HepG2 (cell line): ENCODE data around the gene CBX7. TPM values are rescaled to one million over a fixed set of nuclear protein-coding genes. Genes with fewer than 3 reads are reported as not detected.

ENCODE experiments used
- CC2D1A ChIP-seq: sonication (generic); formaldehyde crosslinking; IDR thresholded peaks from 2 replicates; pipeline ENCODE4 v1.8.1; 2023; ENCODE audit warnings: mild to moderate bottlenecking, missing genetic modification reagents
- DDIT3 ChIP-seq: sonication (generic); formaldehyde crosslinking; IDR thresholded peaks from 2 replicates; pipeline ENCODE4 v1.4.0; 2020; ENCODE audit warnings: mild to moderate bottlenecking, missing genetic modification reagents
- EEA1 ChIP-seq: sonication (generic); formaldehyde crosslinking; IDR thresholded peaks from 2 replicates; pipeline ENCODE4 v1.5.1; 2020; ENCODE audit warnings: mild to moderate bottlenecking, missing genetic modification reagents, borderline replicate concordance
- GATA4 ChIP-seq: sonication (generic); IDR thresholded peaks from 2 replicates; pipeline ENCODE4 v1.6.1; 2016; ENCODE audit warnings: antibody characterized with exemption, low read depth, borderline replicate concordance
- JARID2 ChIP-seq: sonication (generic); formaldehyde crosslinking; IDR thresholded peaks from 2 replicates; pipeline ENCODE4 v1.8.1; 2023; ENCODE audit warnings: missing genetic modification reagents, inconsistent platforms; ENCODE audit not compliant: insufficient replicate concordance
- LRRFIP1 ChIP-seq: sonication (generic); formaldehyde crosslinking; conservative IDR thresholded peaks from 2 replicates; pipeline ENCODE4 v1.4.0; 2020; ENCODE audit warnings: missing genetic modification reagents
- PHF21A ChIP-seq: sonication (generic); formaldehyde crosslinking; IDR thresholded peaks from 2 replicates; pipeline ENCODE4 v1.5.0; 2020; ENCODE audit warnings: mild to moderate bottlenecking, missing genetic modification reagents
- SP140L ChIP-seq: sonication (generic); formaldehyde crosslinking; IDR thresholded peaks from 2 replicates; pipeline ENCODE4 v1.4.0; 2020; ENCODE audit warnings: missing genetic modification reagents, borderline replicate concordance
- ZMAT3 ChIP-seq: sonication (generic); formaldehyde crosslinking; conservative IDR thresholded peaks from 2 replicates; pipeline ENCODE4 v1.7.0; 2021; ENCODE audit warnings: missing genetic modification reagents
- ZNF30 ChIP-seq: sonication (generic); formaldehyde crosslinking; IDR thresholded peaks from 2 replicates; pipeline ENCODE4 v1.5.0; 2020; ENCODE audit warnings: mild to moderate bottlenecking, missing genetic modification reagents
- ZNF703 ChIP-seq: sonication (generic); formaldehyde crosslinking; IDR thresholded peaks from 2 replicates; pipeline ENCODE4 v1.5.1; 2020; ENCODE audit warnings: missing genetic modification reagents, mild to moderate bottlenecking, moderate library complexity, borderline replicate concordance
- ZNF709 ChIP-seq: sonication (generic); formaldehyde crosslinking; IDR thresholded peaks from 2 replicates; pipeline ENCODE4 v1.5.0; 2020; ENCODE audit warnings: mild to moderate bottlenecking, missing genetic modification reagents
- ZSCAN29 ChIP-seq: sonication (generic); formaldehyde crosslinking; conservative IDR thresholded peaks from 2 replicates; pipeline ENCODE4 v1.4.0; 2020; ENCODE audit warnings: mild to moderate bottlenecking, missing genetic modification reagents
- polyA plus RNA-seq, 8 experiments: library from polyadenylated mRNA; depleted of rRNA in 3 of 8; stranded (reverse) in 7 of 8; unstranded in 1 of 8; fragments of >200 nt; fragmentation: Illumina TruSeq in 4 of 8; extraction: Trizol in 4 of 8; gene quantifications; 2 replicates each; pipeline versions ENCODE4 v1.2.1 to v1.2.3, GENCODE V29; 2011 to 2016; ENCODE audit warnings: low read depth in 4 of 8, missing spikeins in 1 of 8, mixed read lengths in 1 of 8; ENCODE audit not compliant: insufficient read depth in 1 of 8
- total RNA-seq, 5 experiments: library from RNA; depleted of rRNA; stranded (reverse); fragments of >200 nt; fragmentation: Illumina TruSeq; extraction: Trizol; gene quantifications; 2 replicates each; pipeline ENCODE4 v1.2.3, GENCODE V29; 2016; ENCODE audit warnings: low read depth in 1 of 5

Gene CBX7
- total and polyA plus RNA-seq, 2 of the 13 experiments (the other 11 are each of a cell fraction or from before 2014, with no cell fraction given): 0.35 to 4.9 TPM

- TF ChIP-seq DDIT3 (CRISPR knock-in tag): no peak
- TF ChIP-seq ZMAT3 (CRISPR knock-in tag): no peak
- no peak for TF ChIP-seq ZNF709 (CRISPR knock-in tag)
- no peak for TF ChIP-seq SP140L (CRISPR knock-in tag)
- no peak for TF ChIP-seq ZNF30 (CRISPR knock-in tag)
- TF ChIP-seq EEA1 (CRISPR knock-in tag): no peak
- no peak for TF ChIP-seq LRRFIP1
- no peak for TF ChIP-seq JARID2 (CRISPR knock-in tag)
- no peak for TF ChIP-seq PHF21A (CRISPR knock-in tag)
- TF ChIP-seq CC2D1A: no peak
- TF ChIP-seq GATA4: no peak
- TF ChIP-seq ZSCAN29 (CRISPR knock-in tag): no peak
- no peak for TF ChIP-seq ZNF703 (CRISPR knock-in tag)
These were observed 10.3 kb downstream of the CBX7 start (continued) for GRCh38 chr22:39142088-39142680.
